IMR-90 (cell line): ENCODE data around the gene ITGB1. TPM values are rescaled to one million over a fixed set of nuclear protein-coding genes. Genes with fewer than 3 reads are reported as not detected.
A peak's percentile ranks its signal among the peaks of the same experiment; 100 is the strongest.

Source experiments
- ATAC-seq: fragments of 200-7000 bp; cut with Tn5 transposase; 2 replicates; pipeline ENCODE4 v1.9.1; 2020; ENCODE audit warnings: low read depth, mild to moderate bottlenecking, moderate library complexity
- BruUV-seq: library from RNA; stranded (reverse); fragments of 400-500 nt; replicated peaks from 2 replicates; lab custom pipeline; 2021; lab: Mats Ljungman, UMichigan
- CTCF ChIA-PET: fragments of 300-600 bp; formaldehyde crosslinking; extraction: SDS; loops from one replicate; lab custom pipeline; 2021; ENCODE audit warnings: antibody characterized with exemption; lab: Yijun Ruan, JAX
- POLR2A ChIA-PET: fragments of 300-600 bp; sonication (Branson Sonifier 250); formaldehyde crosslinking; loops from one replicate; lab custom pipeline; 2022; ENCODE audit warnings: antibody characterized with exemption; ENCODE audit not compliant: unreplicated experiment; lab: Charles Lee
- DNase-seq: peaks from one replicate; pipeline ENCODE4 v3.0.0; 2013
- H2AFZ ChIP-seq: replicated peaks from 2 replicates; pipeline ENCODE3; 2013; ENCODE audit warnings: low read length, mild to moderate bottlenecking; ENCODE audit not compliant: poor library complexity
- H2AK5ac ChIP-seq: 2 replicates; pipeline ENCODE4 v1.6.1; 2013; ENCODE audit warnings: low read depth, low read length, inconsistent platforms
- H2AK9ac ChIP-seq: replicated peaks from 2 replicates; pipeline ENCODE3; 2013; ENCODE audit warnings: mild to moderate bottlenecking, low read depth, low read length, moderate library complexity; ENCODE audit not compliant: poor library complexity
- H2BK120ac ChIP-seq: 2 replicates; pipeline ENCODE4 v1.6.1; 2013; ENCODE audit warnings: low read depth, low read length, inconsistent platforms
- H2BK15ac ChIP-seq: 3 replicates; pipeline ENCODE4 v1.6.1; 2013; ENCODE audit warnings: low read depth, low read length, inconsistent platforms
- H2BK20ac ChIP-seq: 2 replicates; pipeline ENCODE4 v1.6.1; 2013; ENCODE audit warnings: low read depth, mild to moderate bottlenecking, inconsistent platforms, low read length, moderate library complexity
- H2BK5ac ChIP-seq: 2 replicates; pipeline ENCODE4 v1.6.1; 2013; ENCODE audit warnings: mild to moderate bottlenecking, low read depth, low read length, inconsistent platforms; ENCODE audit not compliant: poor library complexity, severe bottlenecking
- H3K14ac ChIP-seq: replicated peaks from 2 replicates; pipeline ENCODE4 v1.6.1; 2013; ENCODE audit warnings: low read depth, low read length, inconsistent platforms
- H3K18ac ChIP-seq: 2 replicates; pipeline ENCODE4 v1.6.1; 2013; ENCODE audit warnings: low read depth, low read length, control low read depth
- H3K23ac ChIP-seq: 2 replicates; pipeline ENCODE4 v1.6.1; 2013; ENCODE audit warnings: low read depth, low read length, inconsistent platforms
- H3K27ac ChIP-seq: 2 replicates; pipeline ENCODE4 v1.5.1; 2013; ENCODE audit warnings: mild to moderate bottlenecking, control low read depth, low read length; ENCODE audit not compliant: insufficient read depth
- H3K27me3 ChIP-seq: 2 replicates; pipeline ENCODE4 v1.6.1; 2013; ENCODE audit warnings: low read length; ENCODE audit not compliant: control insufficient read depth, insufficient read depth
- H3K36me3 ChIP-seq: 2 replicates; pipeline ENCODE4 v1.6.1; 2013; ENCODE audit warnings: low read length, mixed read lengths; ENCODE audit not compliant: control insufficient read depth, insufficient read depth
- H3K4ac ChIP-seq: 2 replicates; pipeline ENCODE4 v1.6.1; 2013; ENCODE audit warnings: low read depth, low read length, inconsistent platforms
- H3K4me1 ChIP-seq: 2 replicates; pipeline ENCODE4 v1.6.1; 2013; ENCODE audit warnings: low read length, mixed read lengths; ENCODE audit not compliant: control insufficient read depth, insufficient read depth
- H3K4me2 ChIP-seq: 2 replicates; pipeline ENCODE4 v1.6.1; 2013; ENCODE audit warnings: low read depth, mild to moderate bottlenecking, control low read depth, low read length, moderate library complexity
- H3K4me3 ChIP-seq: 2 replicates; pipeline ENCODE4 v1.5.1; 2013; ENCODE audit warnings: low read depth, mild to moderate bottlenecking, control low read depth, low read length, moderate library complexity; ENCODE audit not compliant: insufficient read depth
- H3K56ac ChIP-seq: 2 replicates; pipeline ENCODE4 v1.6.1; 2013; ENCODE audit warnings: low read length, inconsistent platforms; ENCODE audit not compliant: insufficient read depth; ENCODE audit errors: extremely low read depth
- H3K79me1 ChIP-seq, 2 experiments: 2 replicates each; pipeline ENCODE4 v1.6.1; 2013; ENCODE audit warnings: low read length in 2 of 2, inconsistent platforms in 1 of 2, low read depth in 1 of 2
- H3K9ac ChIP-seq: 2 replicates; pipeline ENCODE4 v1.6.1; 2013; ENCODE audit warnings: low read depth, low read length, control low read depth
- H3K9me1 ChIP-seq: 2 replicates; pipeline ENCODE4 v1.6.1; 2013; ENCODE audit warnings: low read length, inconsistent platforms; ENCODE audit not compliant: insufficient read depth
- H3K9me3 ChIP-seq: 2 replicates; pipeline ENCODE4 v1.6.1; 2013; ENCODE audit warnings: low read length; ENCODE audit not compliant: control insufficient read depth, insufficient read depth
- H4K20me1 ChIP-seq: 2 replicates; pipeline ENCODE4 v1.6.1; 2013; ENCODE audit warnings: low read length, inconsistent platforms; ENCODE audit not compliant: insufficient read depth
- H4K5ac ChIP-seq: 2 replicates; pipeline ENCODE4 v1.6.1; 2013; ENCODE audit warnings: mild to moderate bottlenecking, low read depth, low read length, control low read depth
- H4K8ac ChIP-seq, 2 experiments: 2 replicates each; pipeline ENCODE4 v1.6.1; 2013; ENCODE audit warnings: low read depth in 2 of 2, low read length in 2 of 2, control low read depth in 1 of 2, inconsistent platforms in 1 of 2
- H4K91ac ChIP-seq: 2 replicates; pipeline ENCODE4 v1.6.1; 2013; ENCODE audit warnings: low read depth, low read length, inconsistent platforms; ENCODE audit not compliant: insufficient read depth
- BHLHE40 ChIP-seq: fragments of 150-350 bp; IDR thresholded peaks from 2 replicates; pipeline ENCODE4 v1.6.1; 2016; ENCODE audit warnings: mild to moderate bottlenecking, low read depth, low read length
- CEBPB ChIP-seq: IDR thresholded peaks from 2 replicates; pipeline ENCODE4 v1.6.1; 2012; ENCODE audit warnings: low read depth, low read length, improper control_type of control experiment
- CHD1 ChIP-seq: IDR thresholded peaks from 2 replicates; pipeline ENCODE4 v1.6.1; 2012; ENCODE audit warnings: low read depth, low read length, improper control_type of control experiment
- CTCF ChIP-seq: conservative IDR thresholded peaks from 2 replicates; pipeline ENCODE4 v1.5.1; 2012; ENCODE audit warnings: mild to moderate bottlenecking, low read depth, low read length, improper control_type of control experiment
- ELK1 ChIP-seq: fragments of 150-350 bp; IDR thresholded peaks from 2 replicates; pipeline ENCODE4 v1.6.1; 2016; ENCODE audit warnings: low read depth, mild to moderate bottlenecking, low read length, moderate library complexity, borderline replicate concordance
- FOS ChIP-seq: fragments of 150-350 bp; IDR thresholded peaks from 2 replicates; pipeline ENCODE4 v1.6.1; 2016; ENCODE audit warnings: low read depth, low read length
- MAFK ChIP-seq: IDR thresholded peaks from 2 replicates; pipeline ENCODE4 v1.6.1; 2012; ENCODE audit warnings: low read depth, low read length, improper control_type of control experiment
- MAZ ChIP-seq: IDR thresholded peaks from 2 replicates; pipeline ENCODE4 v1.6.1; 2012; ENCODE audit warnings: low read depth, mild to moderate bottlenecking, low read length, improper control_type of control experiment, moderate library complexity, borderline replicate concordance
- MXI1 ChIP-seq: IDR thresholded peaks from 2 replicates; pipeline ENCODE4 v1.6.1; 2012; ENCODE audit warnings: low read depth, mild to moderate bottlenecking, low read length, moderate library complexity, borderline replicate concordance
- NFE2L2 ChIP-seq: fragments of 150-350 bp; IDR thresholded peaks from 2 replicates; pipeline ENCODE4 v1.6.1; 2016; ENCODE audit warnings: low read depth, mild to moderate bottlenecking, low read length
- POLR2A ChIP-seq: IDR thresholded peaks from 2 replicates; pipeline ENCODE4 v1.6.1; 2012; ENCODE audit warnings: mild to moderate bottlenecking, low read depth, low read length
- RAD21 ChIP-seq: IDR thresholded peaks from 2 replicates; pipeline ENCODE4 v1.6.1; 2012; ENCODE audit warnings: low read length, improper control_type of control experiment
- RCOR1 ChIP-seq: IDR thresholded peaks from 2 replicates; pipeline ENCODE4 v1.6.1; 2012; ENCODE audit warnings: mild to moderate bottlenecking, low read length, improper control_type of control experiment; ENCODE audit not compliant: insufficient replicate concordance
- RFX5 ChIP-seq: IDR thresholded peaks from 2 replicates; pipeline ENCODE4 v1.8.0; 2012; ENCODE audit warnings: low read depth, mild to moderate bottlenecking, low read length, moderate library complexity
- SMC3 ChIP-seq: fragments of 150-350 bp; IDR thresholded peaks from 2 replicates; pipeline ENCODE4 v1.6.1; 2016; ENCODE audit warnings: low read depth, mild to moderate bottlenecking, antibody characterized with exemption, low read length, moderate library complexity
- USF2 ChIP-seq: fragments of 150-350 bp; IDR thresholded peaks from 2 replicates; pipeline ENCODE4 v1.6.1; 2017; ENCODE audit warnings: mild to moderate bottlenecking, antibody characterized with exemption, low read length, low read depth
- dilution Hi-C: fragments of 300-500 bp; cut with HindIII; formaldehyde crosslinking; loops from one replicate; pipeline ENCODE4 v1.14.3; 2018; ENCODE audit warnings: low sequenced_read_pairs; ENCODE audit not compliant: unreplicated experiment
- in situ Hi-C: fragments of 300-500 bp; cut with MboI; formaldehyde crosslinking; loops from 3 replicates; pipeline ENCODE4 v1.14.3; 2019; ENCODE audit warnings: low sequenced_read_pairs, inconsistent platforms, mixed read lengths
- intact Hi-C: fragments of 100-400 bp; cut with micrococcal nuclease; formaldehyde crosslinking; loops from 2 replicates; pipeline ENCODE4 v1.10.0; 2022
- polyA plus RNA-seq, 3 experiments: library from polyadenylated mRNA; depleted of rRNA; stranded (reverse); fragments of >200 nt; gene quantifications; 2 replicates each; pipeline ENCODE4 v1.2.3, GENCODE V29; 2012; ENCODE audit warnings: low replicate concordance in 1 of 3
- total RNA-seq: library from RNA; depleted of rRNA; stranded (reverse); fragments of >200 nt; gene quantifications from 2 replicates; pipeline ENCODE4 v1.2.3, GENCODE V29; 2012

Gene ITGB1
- total and polyA plus RNA-seq, 2 of the 4 experiments (the other 2 are of a cell fraction), result 1,331 to 2,066 TPM

GRCh38 chr10:32932225-32932729 lies 25.8 kb downstream of the ITGB1 start:
- in situ Hi-C loops, result no loop called here
- ATAC-seq (peak; percentile 16; the same call in 1 of the 2 replicates), DNase-seq (no peak)
- H2AK5ac ChIP-seq, result no peak overlapping the region
- no peak overlapping the region for H2BK15ac ChIP-seq
- H3K79me1 ChIP-seq, result peaks cover 5 to 27% of the 10 kb centered on the region in 2 experiments; a peak in 3 of 4 replicates
- H3K4ac ChIP-seq, result no peak overlapping the region
- H3K27me3 ChIP-seq, result no peaks in the 10 kb centered on the region
- no peak overlapping the region for H3K23ac ChIP-seq
- no peak overlapping the region for H4K8ac ChIP-seq
- no peak overlapping the region for H3K27ac ChIP-seq
- H2AFZ ChIP-seq, result no peak overlapping the region
- POLR2A ChIA-PET, result interaction anchor here (0.8 kb wide), 1 partner anchor 39 kb away, joined by 3 read pairs; no protein-coding TSS in a partner anchor
- no peaks in the 10 kb centered on the region for H3K9me3 ChIP-seq
- no peak overlapping the region for H3K56ac ChIP-seq
- H2AK9ac ChIP-seq, result no peak overlapping the region
- H2BK20ac ChIP-seq, result no peak overlapping the region
- H3K14ac ChIP-seq, result no peak overlapping the region
- dilution Hi-C loops, result no loop called here
- H4K91ac ChIP-seq, result no peak overlapping the region
- peaks cover 59% of the 10 kb centered on the region for H4K20me1 ChIP-seq
- TF ChIP-seq RFX5 (no peak), CHD1 (no peak), POLR2A (no peak), MAZ (no peak), USF2 (no peak), NFE2L2 (no peak), MAFK (no peak), CTCF (no peak), CEBPB (no peak), RCOR1 (no peak), FOS (no peak), RAD21 (no peak), BHLHE40 (no peak), SMC3 (no peak), MXI1 (no peak), ELK1 (no peak)
- H3K36me3 ChIP-seq, result peaks cover 28% of the 10 kb centered on the region
- H3K4me3 ChIP-seq, result no peak overlapping the region
- CTCF ChIA-PET, result interaction anchor here (1.0 kb wide), 1 partner anchor 9 kb away, joined by 4 read pairs; no protein-coding TSS in a partner anchor
- H3K18ac ChIP-seq, result no peak overlapping the region
- intact Hi-C loops, result no loop called here
- no peak overlapping the region for H2BK120ac ChIP-seq
- H3K4me1 ChIP-seq, result peaks cover 4% of the 10 kb centered on the region
- H3K9ac ChIP-seq, result no peak overlapping the region
- peaks cover 2% of the 10 kb centered on the region for H3K9me1 ChIP-seq
- no TSS peak for BruUV-seq
- H2BK5ac ChIP-seq, result peak overlapping the region; percentile 46
- no peak overlapping the region for H3K4me2 ChIP-seq
- H4K5ac ChIP-seq, result no peak overlapping the region
